Medulla oblongata (tissue), 1 donor: ENCODE data around the gene CNNM1.
A peak's percentile ranks its signal among the peaks of the same experiment; 100 is the strongest.

Experiments used
- DNase-seq: peaks from one replicate; pipeline ENCODE4 v3.0.0-alpha.2; 2015; ENCODE audit errors: extremely low spot score

The CNNM1 gene

GRCh38 chr10:99337901-99338300 is 8.7 kb downstream of the CNNM1 start:
- no peak for DNase-seq

DNA sequence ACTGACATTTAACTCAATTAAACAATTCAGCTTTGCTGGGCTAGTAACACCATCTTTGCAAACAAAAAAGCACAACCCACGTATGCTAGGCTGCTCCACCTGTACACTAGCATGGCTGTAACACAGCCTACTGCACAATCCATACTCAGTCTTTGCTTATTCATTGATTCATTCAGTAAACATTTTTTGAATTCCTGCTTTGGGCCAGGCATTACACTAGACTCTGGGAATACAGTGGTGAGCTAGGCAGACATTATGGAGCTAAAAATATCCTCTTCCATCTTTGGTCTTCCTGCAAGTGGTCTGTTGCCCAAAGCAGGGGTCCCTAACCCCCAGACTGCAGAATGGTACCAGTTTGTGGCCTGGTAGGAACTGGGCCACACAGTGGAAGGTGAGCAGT is 9.9 kb downstream of the CNNM1 start:
- DNase-seq = no peak

GRCh38 chr10:99339563-99340047 is 10.4 kb downstream of the CNNM1 start:
- DNase-seq = no peak

DNA sequence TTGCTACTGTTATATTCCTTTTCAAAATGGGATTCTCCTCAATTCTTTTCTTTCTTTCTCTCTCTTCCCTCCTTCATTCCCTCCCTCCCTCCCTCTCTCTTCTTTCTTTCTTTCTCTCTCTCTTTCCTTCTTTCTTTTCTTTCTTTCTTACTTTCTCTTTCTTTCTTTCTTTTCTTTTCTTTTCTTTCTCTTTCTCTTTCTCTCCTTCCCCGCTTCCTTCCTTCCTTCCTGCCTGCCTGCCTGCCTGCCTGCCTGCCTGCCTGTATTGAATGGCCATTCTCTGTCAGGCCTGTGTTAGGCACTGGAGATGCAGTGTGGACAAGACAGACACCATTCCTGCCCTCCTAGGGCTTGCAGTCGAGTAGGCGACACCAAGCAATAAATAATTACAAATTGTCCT is 11.5 kb downstream of the CNNM1 start:
- DNase-seq = no peak

DNA sequence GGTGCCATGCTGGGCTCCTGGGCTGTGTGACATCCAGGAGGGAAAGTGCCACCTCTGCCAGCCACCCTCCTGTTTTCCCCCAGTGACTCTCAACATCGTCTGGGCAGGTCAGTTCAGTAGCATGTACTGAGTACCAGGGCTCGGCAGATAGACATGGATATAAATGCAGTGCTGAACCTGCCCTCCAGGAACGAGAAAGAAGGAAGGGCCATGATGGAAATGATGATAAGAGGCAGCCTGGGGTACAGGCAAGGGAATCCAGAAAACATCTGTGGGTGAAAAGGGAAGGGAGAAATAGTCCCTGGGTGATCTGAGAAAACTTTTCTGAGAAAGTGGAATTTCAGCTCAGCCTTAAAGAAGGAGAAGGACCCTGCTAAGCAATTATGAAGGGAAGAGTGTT is 12.1 kb downstream of the CNNM1 start:
- no peak for DNase-seq

DNA sequence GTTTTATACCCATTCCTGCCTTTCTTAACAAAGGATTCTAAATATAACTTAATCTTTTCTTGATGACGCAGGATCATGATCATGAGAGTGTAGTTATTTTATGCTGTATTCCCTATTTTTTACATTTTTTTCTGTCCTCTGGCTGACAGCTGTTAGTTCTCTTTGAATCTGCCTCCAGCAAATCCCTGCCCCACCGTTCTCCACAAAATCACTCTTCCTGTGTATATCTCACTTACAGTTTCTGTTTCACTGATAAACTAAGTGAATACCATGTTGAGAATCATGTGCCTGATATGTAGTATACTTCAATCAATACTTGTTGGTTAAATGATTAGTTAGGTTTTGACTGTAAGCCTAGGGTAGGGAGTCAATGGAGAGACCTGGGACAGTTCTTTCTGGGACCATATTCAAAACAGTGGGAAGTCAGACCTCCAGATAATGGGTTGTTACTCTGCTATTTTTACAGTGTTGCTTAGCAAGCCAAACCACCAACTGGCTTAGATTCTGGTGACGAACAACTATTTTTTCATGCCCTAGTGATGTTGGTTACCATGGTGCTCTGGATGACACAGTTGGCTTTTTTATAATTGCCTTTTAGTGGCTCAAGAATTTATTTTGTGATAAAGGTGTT is 12.8 kb downstream of the CNNM1 start:
- DNase-seq = peak; percentile 39

GRCh38 chr10:99343262-99343661 is 14.1 kb downstream of the CNNM1 start:
- DNase-seq = no peak

DNA sequence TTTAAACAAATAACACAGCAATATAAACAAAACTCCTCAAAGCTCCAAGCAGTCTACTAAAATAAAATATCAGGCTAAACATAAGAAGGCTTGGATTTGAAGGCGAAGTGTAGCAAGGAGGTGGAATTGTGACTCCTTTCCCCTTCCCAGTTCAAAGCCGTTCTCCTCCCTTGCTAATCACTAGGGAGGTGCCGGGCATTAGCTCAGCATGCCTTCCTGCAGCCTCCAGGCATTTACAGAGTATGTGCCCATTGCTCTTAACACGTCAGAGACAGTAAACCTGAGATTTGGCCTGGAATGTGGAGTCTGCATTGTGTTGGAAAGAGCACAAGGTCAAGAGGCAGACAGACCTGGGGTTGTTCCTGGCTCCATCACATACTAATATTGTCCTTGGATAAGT is 15.6 kb downstream of the CNNM1 start:
- DNase-seq = no peak

DNA sequence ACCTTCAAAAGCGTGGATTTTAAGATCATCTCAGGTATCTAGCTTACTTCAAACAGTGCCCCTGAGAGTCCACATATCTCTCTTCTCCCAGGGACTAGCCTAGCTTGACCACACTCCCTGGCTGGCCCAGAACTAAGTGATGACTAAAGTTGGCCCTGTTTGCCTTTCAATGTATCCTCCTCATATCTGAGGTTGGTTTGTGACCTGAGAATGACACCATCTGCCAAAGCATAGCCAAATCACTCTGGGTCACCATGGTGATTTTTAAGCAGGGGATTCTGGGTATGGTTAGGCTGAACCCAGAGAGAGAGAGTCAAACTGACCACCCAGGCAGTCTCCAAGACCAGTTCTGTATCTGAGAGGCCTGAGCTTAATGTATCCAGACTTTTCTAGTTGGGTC is 16.2 kb downstream of the CNNM1 start:
- no peak for DNase-seq

DNA sequence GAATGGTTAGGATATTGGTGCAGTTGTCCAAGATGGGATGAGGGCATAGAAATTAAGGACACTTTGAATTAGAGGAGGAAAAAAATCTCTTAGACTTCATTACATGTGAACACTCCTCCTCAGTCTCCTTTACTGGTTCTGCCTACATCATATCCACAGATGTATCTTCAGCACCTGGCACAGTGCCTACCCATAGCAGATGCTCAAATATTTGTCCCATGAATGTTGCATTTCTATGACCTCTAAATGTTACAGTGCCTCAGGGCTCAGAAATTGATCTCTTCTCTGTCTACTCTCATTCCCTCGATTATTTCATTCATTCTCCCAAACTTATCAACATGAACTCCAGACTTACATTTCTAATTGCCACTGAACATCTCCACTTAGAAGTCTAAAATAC is 17.1 kb downstream of the CNNM1 start:
- no peak for DNase-seq

GRCh38 chr10:99347672-99348071 is 18.5 kb downstream of the CNNM1 start:
- no peak for DNase-seq

DNA sequence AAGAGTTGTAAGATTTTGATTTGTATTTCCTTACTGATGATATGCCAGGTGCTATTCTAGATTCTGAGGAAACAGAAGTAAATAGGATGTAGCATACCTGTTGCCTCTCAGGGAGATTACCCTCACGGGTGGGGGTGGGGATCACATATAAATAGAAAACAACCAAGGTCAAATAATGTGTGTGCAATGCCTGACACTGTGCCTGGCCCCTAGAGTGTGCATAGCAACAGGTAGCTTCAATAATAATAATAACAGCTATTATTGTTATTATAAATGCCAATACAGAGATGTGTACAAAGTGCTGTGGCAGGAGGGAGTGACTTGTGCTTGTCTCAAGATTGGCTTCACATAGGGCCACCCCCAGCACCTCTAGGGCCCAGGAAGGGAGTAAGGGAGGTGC is 24.0 kb downstream of the CNNM1 start:
- DNase-seq = no peak

GRCh38 chr10:99357691-99358090 is 28.5 kb downstream of the CNNM1 start:
- DNase-seq = no peak

DNA sequence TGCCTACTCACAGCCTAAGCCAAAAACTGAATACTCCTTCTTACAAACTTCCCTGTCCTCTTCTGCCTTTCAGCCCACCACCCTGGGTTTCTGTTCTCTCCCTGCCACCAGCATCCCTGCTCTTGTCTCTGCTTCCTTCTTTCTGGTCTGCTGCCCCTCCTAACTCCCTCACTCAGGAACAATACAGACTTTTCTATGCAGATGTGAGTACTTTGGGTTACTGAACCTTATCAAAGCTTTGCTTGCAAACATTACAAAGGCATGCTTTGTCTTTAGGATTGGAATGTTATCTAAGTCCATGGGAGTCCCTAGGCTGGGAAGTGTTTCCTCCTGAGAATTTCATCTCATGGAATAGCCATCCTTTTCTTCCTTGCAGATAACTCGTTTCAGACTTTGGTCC is 28.9 kb downstream of the CNNM1 start:
- DNase-seq = no peak

DNA sequence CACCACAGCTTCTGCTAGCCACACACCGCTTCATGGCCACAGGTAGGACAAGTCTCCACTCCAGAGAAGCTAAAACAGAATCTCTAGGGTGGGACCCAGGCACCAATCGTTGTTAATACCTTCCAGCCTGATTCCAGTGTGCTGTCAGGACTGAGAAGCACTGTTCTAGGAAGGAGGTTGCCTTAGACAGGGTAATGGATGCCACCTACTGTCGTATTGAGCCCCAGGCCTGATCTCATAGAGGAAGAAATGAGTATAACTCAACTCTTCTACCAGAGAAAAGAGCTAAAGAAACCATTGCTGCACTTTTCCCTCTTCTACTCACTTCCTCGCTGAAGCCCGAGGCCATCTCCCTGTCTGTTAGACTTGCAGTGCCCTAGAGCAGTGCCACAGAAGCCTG is 31.8 kb downstream of the CNNM1 start:
- DNase-seq = no peak

GRCh38 chr10:99364125-99364524 is 35.0 kb downstream of the CNNM1 start:
- no peak for DNase-seq

GRCh38 chr10:99365311-99365710 is 36.2 kb downstream of the CNNM1 start:
- no peak for DNase-seq

DNA sequence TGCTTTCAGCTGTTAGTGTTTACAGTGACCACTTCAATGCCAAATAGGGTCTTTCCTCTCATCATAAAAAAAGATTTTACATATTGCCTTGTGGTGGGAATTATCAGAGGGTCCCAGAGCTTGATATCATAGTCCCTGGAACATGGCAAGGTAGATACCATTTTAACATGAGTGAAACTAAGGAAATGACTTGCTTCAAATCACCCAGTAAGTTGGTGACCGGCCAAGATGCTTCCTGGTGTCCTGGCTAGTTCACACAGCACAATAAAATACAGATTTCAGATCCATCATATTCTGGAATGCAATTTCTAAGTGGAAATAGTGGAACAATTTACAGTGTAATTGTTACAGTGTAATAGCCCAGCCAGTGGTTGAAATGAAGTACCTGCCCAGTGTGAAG is 36.6 kb downstream of the CNNM1 start:
- no peak for DNase-seq

- no peak for DNase-seq
These were observed 37.5 kb downstream of the CNNM1 start for GRCh38 chr10:99366666-99367065.

DNA sequence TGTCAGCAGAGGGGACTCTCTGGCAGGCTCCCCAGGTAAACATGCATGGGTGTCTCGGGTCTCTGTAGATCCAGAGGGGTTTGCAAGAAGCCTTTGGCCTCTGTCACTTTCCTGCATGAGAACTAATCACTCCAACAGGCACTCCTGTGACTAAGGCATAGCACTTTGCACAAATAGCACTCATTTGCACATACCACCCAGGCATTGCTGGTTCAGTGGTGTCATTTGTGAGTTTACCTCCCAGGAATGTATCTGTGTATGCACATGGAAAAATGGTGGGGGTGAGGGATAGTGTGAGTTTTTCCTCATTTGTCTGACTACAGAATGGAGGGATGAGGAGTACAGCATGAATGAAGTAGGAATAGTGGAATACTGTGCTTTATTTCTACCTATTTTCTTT is 39.5 kb downstream of the CNNM1 start:
- no peak for DNase-seq

DNA sequence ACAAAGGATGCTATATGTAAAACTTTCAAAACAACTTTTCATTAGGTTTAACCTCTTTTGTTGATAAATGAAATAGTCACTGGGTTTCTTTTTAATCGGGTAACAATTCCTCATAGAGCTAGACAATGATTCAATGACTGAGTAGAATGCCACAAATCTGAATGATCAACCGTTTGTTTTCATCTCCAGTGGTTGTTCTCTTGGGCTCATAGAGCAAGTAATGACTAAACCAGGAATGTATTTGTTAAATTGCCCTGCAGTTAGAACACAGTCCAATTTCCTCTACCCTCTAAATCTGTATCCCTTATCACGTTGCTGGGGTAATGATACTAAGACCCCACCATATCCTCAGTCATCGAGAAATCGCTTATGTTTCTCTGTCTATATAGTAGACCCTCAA is 40.0 kb downstream of the CNNM1 start:
- no peak for DNase-seq

GRCh38 chr10:99369551-99369950 is 40.4 kb downstream of the CNNM1 start:
- DNase-seq = no peak

GRCh38 chr10:99370993-99371392 is 41.8 kb downstream of the CNNM1 start:
- DNase-seq = peak; percentile 24

- DNase-seq = no peak
These were observed 43.6 kb downstream of the CNNM1 start for GRCh38 chr10:99372546-99373271.
